GM21381 (cell line): Measurements from ENCODE around the gene INPP5D.

ENCODE experiments used
- ATAC-seq: cut with Tn5 transposase; IDR thresholded peaks from one replicate; pipeline ENCODE4 v1.9.1; 2021; ENCODE audit warnings: mild to moderate bottlenecking, moderate library complexity; ENCODE audit not compliant: unreplicated experiment

The INPP5D gene

GRCh38 chr2:233075141-233075965 is 15.2 kb downstream of the INPP5D start:
- peak; percentile 21 for ATAC-seq

GRCh38 chr2:233075966-233076339 is 15.8 kb downstream of the INPP5D start:
- ATAC-seq, result peak; percentile 51

GRCh38 chr2:233076749-233077148 is 16.6 kb downstream of the INPP5D start:
- no peak for ATAC-seq

- ATAC-seq, result peak; percentile 40
Observed at GRCh38 chr2:233079473-233079877, 19.3 kb downstream of the INPP5D start.

GRCh38 chr2:233079953-233080835 is 20.1 kb downstream of the INPP5D start:
- ATAC-seq, result no peak

- ATAC-seq, result no peak
Observed at GRCh38 chr2:233080836-233081229, 20.7 kb downstream of the INPP5D start.

- ATAC-seq, result no peak
Observed at GRCh38 chr2:233081232-233081730, 21.1 kb downstream of the INPP5D start.

- no peak for ATAC-seq
Observed at GRCh38 chr2:233081731-233082221, 21.6 kb downstream of the INPP5D start.

GRCh38 chr2:233082222-233082930 is 22.2 kb downstream of the INPP5D start:
- ATAC-seq, result peak; percentile 42

- ATAC-seq, result no peak
Observed at GRCh38 chr2:233082931-233083755, 23.0 kb downstream of the INPP5D start.

GRCh38 chr2:233083782-233084181 is 23.6 kb downstream of the INPP5D start:
- ATAC-seq, result no peak

GRCh38 chr2:233084488-233084887 is 24.3 kb downstream of the INPP5D start:
- ATAC-seq, result peak; percentile 26

- no peak for ATAC-seq
Observed at GRCh38 chr2:233085037-233085838, 25.1 kb downstream of the INPP5D start.

GRCh38 chr2:233085839-233086150 is 25.7 kb downstream of the INPP5D start:
- ATAC-seq, result no peak

- no peak for ATAC-seq
Observed at GRCh38 chr2:233087713-233088112, 27.6 kb downstream of the INPP5D start.

GRCh38 chr2:233088972-233089345 is 28.8 kb downstream of the INPP5D start:
- ATAC-seq, result no peak

- ATAC-seq, result no peak
Observed at GRCh38 chr2:233089851-233090250, 29.7 kb downstream of the INPP5D start.

GRCh38 chr2:233090879-233091278 is 30.7 kb downstream of the INPP5D start:
- no peak for ATAC-seq

GRCh38 chr2:233091595-233092375 is 31.6 kb downstream of the INPP5D start:
- ATAC-seq, result no peak
